ENCODE measurements around the gene RDH11. TPM values are rescaled to one million over a fixed set of nuclear protein-coding genes. Genes with fewer than 3 reads are reported as not detected.

RDH11 gene
- polyA plus RNA-seq, 3 donors = 64.9 to 70.7 (median 65.4) TPM

DNA sequence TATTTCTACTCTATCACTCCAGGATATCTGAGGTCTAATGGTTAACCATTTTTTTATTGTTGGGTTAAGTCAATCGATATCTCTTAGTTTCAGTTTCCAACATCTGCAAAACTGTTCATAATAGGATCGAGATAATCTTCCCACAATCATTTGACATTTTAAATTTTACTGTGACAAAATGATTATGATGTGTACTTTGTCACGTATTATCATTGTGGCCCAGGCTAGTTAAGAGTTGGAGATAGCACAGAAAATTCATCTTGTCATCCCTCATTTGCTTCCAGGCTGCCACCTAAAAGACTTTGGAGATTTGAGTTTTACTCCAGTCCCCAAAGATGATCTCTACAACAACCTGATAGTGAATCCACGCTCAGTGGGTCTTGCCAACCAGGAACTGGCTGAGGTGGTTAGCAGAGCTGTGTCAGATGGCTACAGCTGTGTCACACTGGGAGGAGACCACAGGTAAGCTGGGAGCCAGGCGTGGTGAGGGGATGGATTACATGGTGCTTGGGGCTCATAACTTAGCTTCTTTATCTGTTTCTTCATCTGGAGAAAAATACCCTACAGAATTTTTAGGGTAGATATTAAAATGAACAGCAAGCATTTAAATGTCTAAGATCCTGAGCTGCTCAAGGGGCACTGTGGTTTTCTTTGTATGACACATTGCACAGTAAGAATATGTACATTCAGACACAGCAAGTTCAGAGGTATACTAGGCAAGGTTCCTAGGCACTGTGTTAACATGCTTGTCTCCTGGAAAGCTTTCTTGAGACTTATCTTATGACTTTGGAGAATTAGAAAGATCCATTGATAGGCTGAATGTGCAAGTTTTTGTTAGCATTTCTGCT lies 53.4 kb downstream of the RDH11 start:
- no peak overlapping the region for H2AFZ ChIP-seq (ENCODE audit: insufficient read depth, low read depth, low read length, poor library complexity, severe bottlenecking)
- intact Hi-C loops (cut with micrococcal nuclease) = no loop called here
- H3K27ac ChIP-seq (ENCODE audit: low read depth in 1 of 2, low read length in 2 of 2) = no peak overlapping the region
- H3K36me3 ChIP-seq (replicated peaks in 1 of 2; ENCODE audit: control insufficient read depth in 1 of 2, insufficient read depth in 2 of 2, low read length in 2 of 2) = peaks cover 17 to 24% of the 10 kb centered on the region in 2 donors
- no peak overlapping the region for H3K4me2 ChIP-seq (replicated peaks; ENCODE audit: extremely low read depth, low read length, poor library complexity, severe bottlenecking)
- no peak for DNase-seq
- H3K4me3 Mint-ChIP-seq = no peak overlapping the region
- no peaks in the 10 kb centered on the region for H3K79me2 ChIP-seq (ENCODE audit: insufficient read depth, low read length)
- H3K9me3 ChIP-seq (replicated peaks in 1 of 2; ENCODE audit: control insufficient read depth in 1 of 2, insufficient read depth in 1 of 2, low read length in 2 of 2) = no peaks in the 10 kb centered on the region
- H3K4me1 Mint-ChIP-seq = no peaks in the 10 kb centered on the region
- H3K36me3 Mint-ChIP-seq = peaks cover 26 to 27% of the 10 kb centered on the region in 2 donors
- no peak overlapping the region for H3K4me3 ChIP-seq (replicated peaks in 1 of 3; ENCODE audit: low read depth in 2 of 3, low read length in 3 of 3)
- no peak for TF ChIP-seq CTCF (IDR thresholded peaks at IDR 0.05)
- no CpG with 5 or more reads among the region's 5 CpGs for WGBS (ENCODE audit: insufficient coverage)
- no peaks in the 10 kb centered on the region for H4K20me1 ChIP-seq (ENCODE audit: insufficient read depth, low read length)
- H3K9ac ChIP-seq (ENCODE audit: insufficient read depth, low read length, poor library complexity, severe bottlenecking) = no peak overlapping the region
- H3K27ac Mint-ChIP-seq = peak overlapping the region in 1 of 7 donors; percentile 70
- H3K27me3 Mint-ChIP-seq (ENCODE audit: low read depth in 3 of 3) = peaks cover 0 to 2% (median 0%) of the 10 kb centered on the region in 3 donors
- no peaks in the 10 kb centered on the region for H3K4me1 ChIP-seq (ENCODE audit: control insufficient read depth in 1 of 2, insufficient read depth in 2 of 2, low read length in 2 of 2)
- no peaks in the 10 kb centered on the region for H3K9me3 Mint-ChIP-seq
- H3K27me3 ChIP-seq (ENCODE audit: control insufficient read depth in 2 of 2, insufficient read depth in 2 of 2, low read length in 2 of 2) = no peaks in the 10 kb centered on the region

DNA sequence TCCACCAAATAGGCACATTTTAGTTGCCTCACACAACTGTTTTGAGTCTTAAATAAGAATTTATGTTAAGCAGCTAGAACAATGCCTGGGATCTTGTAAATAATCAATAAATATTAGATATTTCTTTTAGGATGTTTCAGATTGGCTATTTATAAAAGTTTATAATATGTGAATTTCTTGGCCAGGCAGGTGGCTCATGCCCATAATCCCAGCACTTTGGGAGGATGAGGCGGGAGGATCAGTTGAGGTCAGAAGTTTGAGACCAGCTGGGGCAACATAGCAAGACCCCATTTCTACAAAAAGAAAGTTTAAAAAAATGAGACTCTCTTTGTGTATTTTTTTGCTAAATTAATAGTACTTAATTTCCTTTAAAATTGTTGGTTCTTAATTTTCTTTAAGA lies 54.1 kb downstream of the RDH11 start:
- Histone ChIP-seq H3K9ac (ENCODE audit: insufficient read depth, low read length, poor library complexity, severe bottlenecking) (no peak overlapping the region), H3K27me3 (ENCODE audit: control insufficient read depth in 2 of 2, insufficient read depth in 2 of 2, low read length in 2 of 2) (no peaks in the 10 kb centered on the region), H4K20me1 (ENCODE audit: insufficient read depth, low read length) (no peaks in the 10 kb centered on the region), H3K4me1 (ENCODE audit: control insufficient read depth in 1 of 2, insufficient read depth in 2 of 2, low read length in 2 of 2) (no peaks in the 10 kb centered on the region), H3K9me3 (replicated peaks in 1 of 2; ENCODE audit: control insufficient read depth in 1 of 2, insufficient read depth in 1 of 2, low read length in 2 of 2) (no peaks in the 10 kb centered on the region), H3K4me2 (replicated peaks; ENCODE audit: extremely low read depth, low read length, poor library complexity, severe bottlenecking) (no peak overlapping the region), H3K4me3 (replicated peaks in 1 of 3; ENCODE audit: low read depth in 2 of 3, low read length in 3 of 3) (no peak overlapping the region), H3K27ac (ENCODE audit: low read depth in 1 of 2, low read length in 2 of 2) (no peak overlapping the region), H2AFZ (ENCODE audit: insufficient read depth, low read depth, low read length, poor library complexity, severe bottlenecking) (no peak overlapping the region), H3K79me2 (ENCODE audit: insufficient read depth, low read length) (no peaks in the 10 kb centered on the region), H3K36me3 (replicated peaks in 1 of 2; ENCODE audit: control insufficient read depth in 1 of 2, insufficient read depth in 2 of 2, low read length in 2 of 2) (peaks cover 12 to 18% of the 10 kb centered on the region in 2 donors)
- Mint-ChIP-seq H3K4me3 (no peak overlapping the region), H3K36me3 (peaks cover 20% of the 10 kb centered on the region in 2 donors), H3K27me3 (ENCODE audit: low read depth in 3 of 3) (peaks cover 0 to 2% (median 0%) of the 10 kb centered on the region in 3 donors), H3K27ac (no peak overlapping the region), H3K4me1 (no peaks in the 10 kb centered on the region), H3K9me3 (no peaks in the 10 kb centered on the region)
- TF ChIP-seq CTCF (IDR thresholded peaks at IDR 0.05) = no peak
- DNase-seq = no peak
- intact Hi-C loops (cut with micrococcal nuclease) = no loop called here
- no CpG with 5 or more reads among the region's 1 CpG for WGBS (ENCODE audit: insufficient coverage)
